ENCODE measurements around the gene SPO11.
"Not testable (repeated sequence)": the region's sequence is repeated elsewhere in the genome, so short reads cannot be mapped to it uniquely, and the experiment has no call there.

DNA sequence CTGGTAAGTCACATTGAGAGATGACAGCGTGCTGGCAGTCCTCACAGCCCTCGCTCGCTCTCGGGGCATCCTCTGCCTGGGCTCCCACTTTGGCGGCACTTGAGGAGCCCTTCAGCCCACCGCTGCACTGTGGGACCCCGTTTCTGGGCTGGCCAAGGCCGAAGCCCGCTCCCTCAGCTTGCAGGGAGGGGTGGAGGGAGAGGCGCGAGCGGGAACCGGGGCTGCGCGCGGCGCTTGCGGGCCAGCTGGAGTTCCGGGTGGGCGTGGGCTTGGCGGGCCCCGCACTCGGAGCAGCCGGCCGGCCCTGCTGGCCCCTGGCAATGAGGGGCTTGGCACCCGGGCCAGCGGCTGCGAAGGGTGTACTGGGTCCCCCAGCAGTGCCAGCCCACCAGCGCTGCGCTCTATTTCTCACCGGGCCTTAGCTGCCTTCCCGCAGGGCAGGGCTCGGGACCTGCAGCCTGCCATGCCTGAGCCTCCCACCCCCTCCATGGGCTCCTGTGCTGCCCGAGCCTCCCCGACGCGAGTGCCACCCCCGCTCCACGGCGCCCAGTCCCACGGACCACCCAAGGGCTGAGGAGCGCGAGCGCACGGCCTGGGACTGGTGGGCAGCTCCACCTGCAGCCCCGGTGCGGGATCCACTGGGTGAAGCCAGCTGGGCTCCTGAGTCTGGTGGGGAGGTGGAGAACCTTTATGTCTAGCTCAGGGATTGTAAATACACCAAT lies 18.8 kb downstream of the SPO11 start:
- TF ChIP-seq EZH2 (IDR thresholded peaks at IDR 0.05; ENCODE audit: borderline replicate concordance, insufficient read depth, low read depth, low read length, poor library complexity, severe bottlenecking) = not testable (repeated sequence)
- TF ChIP-seq, protein P1, sequence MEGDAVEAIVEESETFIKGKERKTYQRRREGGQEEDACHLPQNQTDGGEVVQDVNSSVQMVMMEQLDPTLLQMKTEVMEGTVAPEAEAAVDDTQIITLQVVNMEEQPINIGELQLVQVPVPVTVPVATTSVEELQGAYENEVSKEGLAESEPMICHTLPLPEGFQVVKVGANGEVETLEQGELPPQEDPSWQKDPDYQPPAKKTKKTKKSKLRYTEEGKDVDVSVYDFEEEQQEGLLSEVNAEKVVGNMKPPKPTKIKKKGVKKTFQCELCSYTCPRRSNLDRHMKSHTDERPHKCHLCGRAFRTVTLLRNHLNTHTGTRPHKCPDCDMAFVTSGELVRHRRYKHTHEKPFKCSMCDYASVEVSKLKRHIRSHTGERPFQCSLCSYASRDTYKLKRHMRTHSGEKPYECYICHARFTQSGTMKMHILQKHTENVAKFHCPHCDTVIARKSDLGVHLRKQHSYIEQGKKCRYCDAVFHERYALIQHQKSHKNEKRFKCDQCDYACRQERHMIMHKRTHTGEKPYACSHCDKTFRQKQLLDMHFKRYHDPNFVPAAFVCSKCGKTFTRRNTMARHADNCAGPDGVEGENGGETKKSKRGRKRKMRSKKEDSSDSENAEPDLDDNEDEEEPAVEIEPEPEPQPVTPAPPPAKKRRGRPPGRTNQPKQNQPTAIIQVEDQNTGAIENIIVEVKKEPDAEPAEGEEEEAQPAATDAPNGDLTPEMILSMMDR (IDR thresholded peaks at IDR 0.05) = not testable (repeated sequence)
